ENCODE measurements around the gene HNRNPUL1.
"Not testable (repeated sequence)": the region's sequence is repeated elsewhere in the genome, so short reads cannot be mapped to it uniquely, and the experiment has no call there.

HNRNPUL1 gene

DNA sequence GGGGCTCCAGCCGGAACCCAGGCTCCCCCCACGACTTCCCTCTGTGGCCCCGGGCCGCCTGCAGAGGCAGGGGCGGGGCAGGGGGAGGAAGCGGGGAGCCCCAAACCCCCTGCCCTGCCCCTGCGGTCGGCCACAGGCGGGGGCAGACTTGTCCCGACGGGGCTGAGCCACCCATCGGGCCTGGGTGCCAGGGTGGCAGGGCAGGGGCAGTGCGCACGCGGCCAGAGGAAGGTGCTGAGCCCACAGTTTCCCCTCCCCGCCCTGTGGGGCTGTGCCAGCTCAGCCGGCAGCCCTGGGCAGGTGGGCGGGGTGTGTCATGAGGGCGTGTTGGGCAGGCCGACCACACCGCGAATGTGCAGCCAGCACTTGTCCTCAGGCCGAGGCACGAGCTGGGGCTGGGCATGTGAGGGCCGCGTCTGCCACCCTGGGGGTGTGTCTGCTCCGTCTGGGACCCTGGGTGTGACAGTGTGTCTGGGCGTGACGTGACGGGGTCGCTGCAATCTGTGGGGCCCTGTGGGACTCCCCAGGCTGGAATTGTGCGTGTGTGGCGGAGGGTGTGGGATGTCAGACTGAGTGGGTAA lies 63.5 kb downstream of the HNRNPUL1 start:
- DNase-seq: no peak

DNA sequence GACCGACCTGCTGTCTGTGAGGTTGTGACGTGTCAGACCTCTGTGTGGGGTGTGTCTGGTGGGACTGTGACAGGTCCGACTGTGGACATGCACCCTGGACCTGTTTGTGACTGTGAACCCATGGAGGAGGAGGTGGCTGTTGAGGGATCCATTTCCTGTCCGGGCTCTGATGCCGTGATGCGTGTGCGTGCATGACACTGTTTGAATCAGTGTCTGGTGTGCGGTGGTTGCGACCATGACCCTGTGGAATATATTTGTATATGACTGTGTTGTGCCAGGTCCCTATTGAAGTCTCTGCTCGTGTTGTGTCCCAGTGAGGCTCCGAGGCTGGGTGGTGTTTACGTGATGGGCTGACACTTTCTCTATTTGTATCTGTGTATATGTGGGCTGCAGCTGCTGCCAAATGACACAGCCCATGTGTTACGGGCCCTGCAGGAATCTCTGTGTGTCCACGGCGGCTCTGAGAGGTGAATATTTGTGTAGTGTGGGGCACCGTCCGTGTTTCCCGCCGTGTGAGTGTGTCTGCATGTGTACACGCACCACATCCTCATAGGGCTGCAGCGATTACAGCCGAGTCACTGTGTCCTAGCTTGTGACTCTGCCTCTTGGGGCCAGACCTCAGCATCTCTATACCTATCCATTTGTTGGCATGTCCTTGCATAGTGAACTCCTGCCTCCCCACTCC lies 64.1 kb downstream of the HNRNPUL1 start:
- DNase-seq: no peak

DNA sequence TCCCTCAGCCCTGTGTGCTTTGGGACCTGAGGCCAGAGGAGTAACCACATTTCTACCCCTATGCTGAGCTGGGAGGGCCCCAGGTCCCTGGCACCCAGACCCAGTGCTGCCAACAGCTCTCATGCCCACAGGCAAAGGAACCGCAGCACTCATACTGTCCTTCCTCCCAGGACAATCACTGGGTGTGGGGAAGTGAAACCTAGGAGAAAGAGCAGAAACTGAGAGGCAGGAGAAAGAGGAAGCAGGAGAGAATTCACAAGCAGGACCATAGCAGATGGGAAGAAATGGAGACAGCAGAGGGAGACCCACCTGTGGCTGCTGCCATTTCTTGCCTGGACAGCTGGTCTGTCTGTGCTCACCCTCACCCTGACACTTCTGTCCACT lies 64.7 kb downstream of the HNRNPUL1 start:
- DNase-seq: no peak

DNA sequence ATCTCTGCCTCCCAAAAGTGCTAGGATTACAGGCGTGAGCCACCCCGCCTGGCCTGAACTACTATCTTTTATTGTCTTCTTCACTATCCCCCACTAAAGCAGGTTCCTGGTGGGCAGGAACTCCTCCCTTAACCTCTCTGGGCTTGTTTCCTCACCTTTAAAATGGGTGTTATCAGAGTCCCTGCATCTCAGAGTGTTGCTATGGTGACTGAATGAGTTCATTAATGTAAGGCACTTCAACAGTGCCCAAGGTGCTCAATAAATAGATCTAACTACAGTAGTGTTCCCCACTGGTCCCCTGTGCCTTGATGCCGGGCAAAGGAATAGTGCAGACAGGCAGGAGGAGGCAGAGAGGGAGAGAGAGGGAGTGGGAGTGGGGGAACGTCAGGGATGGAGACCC lies 66.3 kb downstream of the HNRNPUL1 start:
- no peak for DNase-seq

DNA sequence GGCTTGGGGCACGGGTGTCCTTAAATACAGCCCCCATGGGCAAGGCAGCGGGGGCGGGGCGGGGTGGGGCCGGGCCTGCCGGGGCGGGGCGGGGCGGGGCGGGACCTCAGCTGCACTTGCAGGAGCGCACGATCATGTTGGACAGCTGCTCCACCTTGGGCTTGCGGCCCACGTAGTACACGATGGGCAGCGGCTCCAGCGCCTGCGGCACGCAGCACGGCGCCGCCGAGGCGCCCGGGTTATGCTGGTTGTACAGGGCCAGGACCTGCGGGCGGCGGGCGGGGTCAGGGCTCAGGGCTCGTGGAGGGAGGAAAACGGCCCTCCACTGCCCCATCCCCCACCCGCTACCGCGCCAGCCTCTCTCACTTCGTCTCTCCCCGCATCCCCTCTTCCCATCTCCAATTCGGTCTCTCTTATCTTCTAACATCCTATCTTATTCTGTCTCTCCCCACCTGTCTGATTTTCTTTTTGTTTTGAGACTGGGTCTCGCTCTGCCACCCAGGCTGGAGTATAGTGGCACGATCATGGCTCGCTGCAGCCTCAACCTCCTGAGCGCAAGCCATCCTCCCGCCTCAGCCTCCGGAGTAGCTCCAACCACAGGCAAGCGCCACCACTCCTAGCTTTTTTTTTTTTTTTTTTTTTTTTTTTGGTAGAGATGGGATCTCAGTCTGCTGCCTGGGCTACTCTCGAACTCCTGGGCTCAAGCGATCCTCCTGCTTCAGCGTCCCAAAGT lies 66.9 kb downstream of the HNRNPUL1 start:
- DNase-seq: no peak

DNA sequence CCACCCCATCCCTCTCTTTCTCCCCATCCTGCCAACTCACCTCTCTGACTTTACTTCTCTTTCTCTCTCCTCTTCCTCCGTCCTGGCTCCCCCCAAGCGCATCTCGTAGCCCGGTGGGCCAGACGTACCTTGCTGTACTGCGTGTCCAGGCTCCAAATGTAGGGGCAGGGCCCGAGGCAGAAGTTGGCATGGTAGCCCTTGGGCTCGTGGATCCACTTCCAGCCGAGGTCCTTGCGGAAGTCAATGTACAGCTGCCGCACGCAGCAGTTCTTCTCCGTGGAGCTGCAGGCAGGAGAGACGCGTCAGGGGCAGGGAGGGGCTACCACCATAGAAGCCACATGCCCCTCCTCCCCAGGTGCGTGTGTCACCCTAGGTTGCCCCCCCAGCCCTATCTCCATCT lies 67.8 kb downstream of the HNRNPUL1 start:
- no peak for DNase-seq

DNA sequence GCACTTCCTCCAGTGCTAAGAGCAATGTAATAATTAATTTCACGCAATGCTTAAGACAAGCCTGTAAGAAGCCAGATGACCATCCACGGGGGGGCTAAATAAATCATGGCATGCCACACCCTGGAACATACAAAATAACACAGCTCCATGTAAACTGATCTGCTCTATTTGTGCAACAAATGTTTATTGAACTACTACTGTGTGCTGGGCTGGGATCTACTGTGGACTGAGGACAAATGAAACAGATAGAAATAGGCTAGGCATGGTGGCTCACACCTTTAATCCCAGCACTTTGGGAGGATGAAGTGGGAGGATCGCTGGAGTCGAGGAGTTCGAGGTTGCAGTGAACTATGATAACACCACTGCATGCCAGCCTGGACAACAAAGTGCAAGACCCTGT lies 68.3 kb downstream of the HNRNPUL1 start:
- no peak for DNase-seq

DNA sequence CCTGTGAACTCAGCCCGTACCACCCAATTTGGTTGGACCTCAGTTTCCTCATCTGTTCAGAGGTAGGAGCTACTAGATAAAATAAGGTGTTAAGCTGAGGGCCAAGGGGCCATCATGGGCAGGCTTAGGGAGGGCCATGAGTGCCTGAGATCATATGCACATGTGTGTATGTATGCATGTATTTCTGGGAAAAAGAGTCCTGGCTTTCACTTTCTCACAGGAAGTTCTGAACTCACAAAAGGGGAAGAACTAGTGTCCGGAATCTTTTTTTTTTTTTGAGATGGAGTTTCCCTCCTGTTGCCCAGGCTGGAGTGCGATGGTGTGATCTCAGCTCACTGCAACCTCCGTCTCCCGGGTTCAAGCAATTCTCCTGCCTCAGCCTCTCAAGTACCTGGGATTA lies 70.6 kb downstream of the HNRNPUL1 start:
- DNase-seq: no peak

DNA sequence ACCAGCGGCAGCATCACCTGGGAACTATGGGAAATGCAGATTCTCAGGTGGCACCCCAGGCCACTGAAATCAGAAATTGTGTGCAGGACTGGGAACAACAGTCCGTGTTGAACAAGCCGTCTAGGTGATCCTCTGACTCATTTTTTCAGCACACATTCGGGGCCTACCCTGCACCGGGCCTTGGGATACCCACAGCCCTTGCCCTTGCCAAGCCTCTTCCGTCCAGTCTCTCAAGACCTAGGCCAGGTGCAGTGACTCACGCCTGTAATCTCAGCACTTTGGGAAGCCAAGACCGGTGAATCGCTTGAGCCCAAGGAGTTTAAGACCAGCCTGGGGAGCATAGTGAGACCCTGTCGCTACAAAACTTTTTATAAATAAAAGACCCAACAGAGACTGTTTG lies 71.3 kb downstream of the HNRNPUL1 start:
- DNase-seq: no peak

DNA sequence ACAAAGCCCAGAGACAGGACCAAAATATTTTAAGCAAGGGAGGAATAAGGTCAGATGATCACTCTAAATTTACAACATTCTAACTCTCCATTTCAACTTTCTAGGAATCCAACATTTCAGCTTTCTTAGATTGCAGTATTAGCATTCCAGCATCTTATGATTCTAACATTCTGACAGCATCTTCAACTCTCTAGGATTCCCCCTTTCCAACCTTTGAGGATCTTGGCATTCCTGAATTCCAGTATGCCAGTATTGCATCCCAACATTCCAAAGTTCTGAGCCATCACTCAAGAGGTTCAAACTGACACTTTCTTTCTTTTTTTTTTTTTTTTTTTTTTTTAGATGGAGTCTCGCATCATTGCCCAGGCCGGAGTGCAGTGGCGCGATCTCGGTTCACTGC lies 75.8 kb downstream of the HNRNPUL1 start:
- peak; percentile 83 for DNase-seq

DNA sequence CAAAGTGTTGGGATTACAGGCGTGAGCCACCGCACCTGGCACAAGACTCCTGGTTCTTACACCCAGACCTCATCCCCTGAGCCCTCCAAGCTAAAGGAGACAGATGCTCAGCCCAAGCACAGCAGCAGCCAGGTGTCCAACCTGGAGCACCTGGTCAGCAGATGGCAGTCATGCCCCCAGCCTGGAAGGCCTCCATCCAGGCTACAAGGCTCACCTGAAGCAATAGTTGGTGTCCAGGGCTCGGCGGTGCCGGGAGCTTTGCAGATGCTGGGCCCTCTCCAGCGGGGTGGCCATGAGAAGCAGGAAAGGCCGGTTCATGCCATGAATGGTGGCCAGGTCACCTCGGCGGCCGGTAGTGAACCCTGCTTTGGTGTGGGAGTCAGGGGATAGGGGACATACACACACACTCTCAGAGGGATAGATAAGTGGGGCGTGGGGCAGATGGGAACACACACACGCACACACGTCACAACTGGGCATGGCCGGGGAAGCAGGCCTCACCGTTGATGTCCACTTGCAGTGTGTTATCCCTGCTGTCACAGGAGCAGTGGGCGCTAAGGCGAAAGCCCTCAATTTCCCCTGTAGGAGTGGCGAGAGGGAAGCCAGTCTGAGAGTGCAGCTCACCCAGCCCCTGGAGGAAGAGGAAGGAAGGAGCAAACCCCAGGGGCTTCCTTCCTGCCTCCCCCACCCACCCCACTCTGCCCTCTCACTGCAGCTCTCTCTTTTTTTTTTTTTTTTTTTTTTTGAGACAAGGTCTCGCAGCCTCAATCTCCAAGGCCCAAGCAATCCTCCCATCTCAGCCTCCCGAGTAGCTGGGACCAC lies 77.7 kb downstream of the HNRNPUL1 start:
- no peak for DNase-seq

DNA sequence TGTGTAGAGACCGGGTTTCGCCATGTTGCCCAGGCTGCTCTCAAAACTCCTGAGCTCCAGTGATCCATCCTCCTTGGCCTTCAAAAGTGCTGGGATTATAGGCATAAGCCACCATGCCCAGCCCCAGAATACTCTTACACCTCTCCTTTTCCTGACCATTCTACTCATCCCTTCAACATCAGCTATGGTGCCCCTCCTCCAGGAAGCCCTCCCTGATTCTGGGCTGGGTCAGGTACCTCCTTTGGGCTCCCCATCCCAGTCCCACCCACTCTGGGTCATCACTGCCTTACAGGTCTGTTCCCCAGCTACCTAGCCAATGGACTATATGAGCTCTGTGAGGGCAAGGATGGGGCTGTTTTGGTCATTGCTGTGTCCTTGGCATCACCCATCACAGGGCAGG lies 80.0 kb downstream of the HNRNPUL1 start:
- DNase-seq: no peak

DNA sequence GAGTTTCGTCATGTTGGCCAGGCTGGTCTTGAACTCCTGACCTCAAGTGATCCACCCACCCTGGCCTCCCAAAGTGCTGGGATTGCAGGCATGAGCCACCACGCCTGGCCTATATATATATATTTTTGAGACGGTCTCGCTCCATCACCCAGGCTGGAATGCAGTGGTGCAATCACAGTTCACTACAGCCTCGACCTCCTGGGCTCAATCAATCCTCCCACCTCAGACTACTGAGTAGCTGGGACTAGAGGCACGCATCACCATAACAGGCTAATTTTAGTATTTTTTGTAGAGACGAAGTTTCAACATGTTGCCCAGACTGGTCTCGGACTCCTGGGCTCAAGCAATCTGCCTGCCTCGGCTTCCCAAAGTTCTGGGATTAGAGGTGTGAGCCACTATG lies 82.7 kb downstream of the HNRNPUL1 start:
- DNase-seq: not testable (repeated sequence)

DNA sequence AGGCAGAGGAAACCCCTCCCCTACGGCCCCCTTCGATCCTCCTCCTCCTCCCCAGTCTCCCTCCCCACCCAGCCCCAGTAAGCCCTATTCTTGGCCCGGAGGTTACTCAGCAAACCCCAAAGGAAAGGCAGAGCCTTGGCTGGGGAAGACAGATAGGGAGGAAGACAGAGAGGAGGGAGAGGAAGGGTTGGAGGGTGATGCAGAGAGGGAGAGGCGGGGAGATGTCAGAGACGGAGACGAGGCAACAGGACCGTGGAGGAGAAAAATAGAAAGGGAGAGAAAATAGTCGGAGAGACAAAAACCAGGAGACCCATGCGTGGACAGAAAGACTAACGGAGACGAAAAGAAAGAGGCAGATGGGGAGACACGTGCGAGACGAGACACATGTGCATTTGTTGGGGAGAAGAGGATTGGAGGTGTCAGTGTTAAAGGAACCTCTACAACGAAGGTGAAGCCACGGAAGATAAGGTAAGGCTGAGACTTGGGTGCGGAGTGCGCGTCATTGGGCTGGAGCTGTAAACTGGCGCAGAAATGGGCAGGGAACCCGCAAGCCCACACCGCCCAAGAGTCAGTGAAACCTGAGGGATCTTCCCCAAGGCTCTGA lies 86.7 kb downstream of the HNRNPUL1 start:
- DNase-seq: peak; percentile 22

DNA sequence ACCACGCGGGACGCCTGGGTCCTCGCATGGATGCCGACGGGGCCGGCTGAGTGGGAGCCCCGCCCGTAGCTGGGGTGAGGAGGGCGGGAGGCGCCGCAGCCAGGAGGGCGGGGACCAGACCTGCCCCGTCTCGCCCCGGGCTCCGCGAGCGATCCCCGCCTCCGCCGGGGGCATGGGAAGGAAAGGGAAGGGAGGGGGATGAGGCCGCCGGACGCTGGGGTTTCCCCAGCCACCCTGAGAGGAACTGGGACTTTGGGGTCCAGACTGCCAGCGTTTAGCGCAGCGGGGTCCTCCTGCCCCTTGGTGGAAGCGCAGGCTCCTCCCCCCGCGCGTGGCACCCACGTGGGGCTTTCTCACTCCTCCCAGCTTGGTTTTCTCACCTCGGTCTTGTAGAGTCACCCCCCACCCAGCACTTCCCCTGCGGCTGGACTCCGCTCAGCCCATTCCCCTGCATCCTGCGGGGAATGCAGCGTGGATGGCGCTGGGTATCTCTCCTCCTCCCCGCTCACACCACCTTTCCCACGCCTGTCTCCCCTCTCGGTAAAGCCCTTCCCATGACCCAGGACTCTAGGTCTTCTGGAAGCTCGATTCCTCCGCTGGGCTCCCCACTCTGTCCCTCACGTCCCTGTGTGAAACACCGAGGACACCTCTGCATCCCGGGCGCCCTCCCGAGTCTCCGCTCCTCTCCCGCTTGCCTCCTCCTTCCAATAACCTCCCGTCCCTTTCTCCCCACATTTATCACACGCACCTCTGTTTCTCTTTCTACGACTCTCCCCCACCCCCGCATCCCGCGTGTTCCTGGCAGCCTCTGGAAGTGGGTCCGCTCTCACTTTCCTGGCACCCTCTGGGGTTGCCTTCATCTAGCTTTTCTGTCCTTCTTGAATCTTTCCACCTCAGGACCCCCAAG lies 87.4 kb downstream of the HNRNPUL1 start:
- DNase-seq: peak; percentile 40

DNA sequence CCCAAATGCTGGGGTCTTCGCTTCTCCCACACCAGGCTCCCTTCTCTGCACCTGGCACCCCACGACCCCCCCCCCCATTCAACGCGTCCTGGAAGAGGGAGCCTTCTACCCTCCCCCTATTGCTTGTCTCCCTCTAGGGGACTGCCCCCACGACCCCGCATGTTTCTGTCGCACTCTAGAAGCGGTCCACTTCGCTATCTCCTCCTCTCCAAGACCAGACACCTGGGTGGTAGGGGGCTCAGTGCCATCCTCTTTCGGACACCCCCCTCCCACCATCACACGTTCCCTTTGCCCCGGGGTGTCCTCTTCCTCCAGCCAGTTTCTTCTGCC lies 88.1 kb downstream of the HNRNPUL1 start:
- no peak for DNase-seq

DNA sequence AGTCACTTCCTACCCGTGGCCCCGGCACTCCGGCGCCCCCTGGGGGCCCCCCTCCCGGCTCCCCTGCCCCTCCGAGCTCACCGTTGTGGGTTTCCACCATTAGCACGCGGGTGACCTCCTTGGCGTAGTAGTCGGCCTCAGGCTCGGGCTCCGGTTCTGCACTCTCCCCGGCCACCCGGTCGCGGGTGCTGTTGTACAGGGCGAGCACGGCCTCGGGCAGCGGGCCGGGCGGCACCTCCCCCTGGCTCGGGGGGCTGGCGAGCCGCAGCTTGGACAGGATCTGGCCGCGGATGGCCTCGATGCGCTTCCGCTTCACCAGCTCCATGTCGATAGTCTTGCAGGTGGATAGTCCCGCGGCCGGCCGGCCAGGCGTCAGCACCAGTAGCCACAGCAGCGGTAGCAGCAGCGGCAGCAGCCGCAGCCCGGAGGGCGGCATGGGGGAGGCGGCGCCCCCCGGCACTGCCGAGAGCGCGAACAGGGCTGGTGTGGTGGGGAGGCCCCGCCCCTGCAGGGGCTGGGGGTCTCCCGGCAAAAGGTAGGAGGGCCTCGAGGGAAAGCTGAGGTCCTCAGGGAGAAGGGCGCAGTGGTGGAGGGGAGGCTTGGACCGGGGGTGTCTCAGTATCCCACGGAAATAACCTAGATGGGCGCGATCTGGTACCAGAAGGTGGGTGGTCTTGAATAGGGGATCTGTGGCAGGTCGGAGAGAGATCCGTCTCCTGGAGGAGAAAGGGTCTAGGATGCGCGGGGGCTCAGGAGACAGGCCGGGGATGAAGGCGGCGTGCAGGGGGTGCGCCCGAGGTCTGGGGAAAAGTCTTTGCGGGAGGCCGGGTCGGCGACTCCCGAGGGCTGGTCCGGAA lies 88.7 kb downstream of the HNRNPUL1 start:
- peak; percentile 44 for DNase-seq

DNA sequence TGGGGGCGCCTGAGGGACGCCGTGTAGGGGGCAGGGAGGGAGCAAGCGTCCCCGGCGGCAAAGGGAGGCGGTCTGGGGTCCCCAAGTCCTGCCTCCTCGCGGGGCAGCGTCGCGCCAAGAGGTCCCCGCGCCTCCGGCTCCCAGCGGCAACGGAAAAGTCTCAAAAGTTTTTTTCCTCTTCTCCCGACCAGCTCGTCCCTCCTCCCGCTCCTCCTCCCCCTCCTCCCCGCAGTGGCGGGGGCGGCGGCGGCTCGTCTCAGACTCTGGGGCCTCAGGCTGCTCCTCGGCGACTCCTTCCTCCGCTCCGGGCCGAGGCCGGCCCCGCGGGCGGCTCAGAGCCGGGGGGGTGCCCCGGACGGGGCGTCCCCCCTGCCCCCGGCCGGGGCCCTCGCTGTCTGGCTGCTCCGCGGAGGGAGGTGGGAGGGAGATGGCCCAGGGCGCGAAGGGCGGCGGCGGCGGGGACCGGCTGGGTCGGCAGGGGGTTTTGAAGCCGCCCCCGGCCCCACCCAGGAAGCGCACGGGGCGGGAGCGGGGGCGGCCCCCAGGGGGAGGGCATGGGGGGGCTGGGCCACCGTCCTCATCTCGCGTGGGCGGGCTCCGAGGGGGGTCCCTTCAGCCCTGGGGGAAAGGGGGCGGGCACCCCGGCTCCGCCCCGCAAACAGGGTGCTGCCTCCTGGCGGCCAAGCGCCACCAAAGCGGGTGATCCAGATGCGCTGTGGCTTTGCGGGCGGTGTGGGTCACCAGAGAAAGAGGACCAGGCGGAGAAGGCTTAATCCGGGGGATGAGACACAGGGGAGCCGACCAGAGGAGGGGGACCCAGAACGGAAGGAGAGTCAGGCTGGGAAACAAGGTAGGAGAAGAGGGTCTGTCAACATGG lies 89.5 kb downstream of the HNRNPUL1 start, which contains the start of gene TGFB1:
Gene TGFB1 (minus strand): TSS at position 457 of the 877 bp plus-strand sequence. CDS start 878 bp downstream, outside the sequence.
- peak; percentile 91 for DNase-seq

DNA sequence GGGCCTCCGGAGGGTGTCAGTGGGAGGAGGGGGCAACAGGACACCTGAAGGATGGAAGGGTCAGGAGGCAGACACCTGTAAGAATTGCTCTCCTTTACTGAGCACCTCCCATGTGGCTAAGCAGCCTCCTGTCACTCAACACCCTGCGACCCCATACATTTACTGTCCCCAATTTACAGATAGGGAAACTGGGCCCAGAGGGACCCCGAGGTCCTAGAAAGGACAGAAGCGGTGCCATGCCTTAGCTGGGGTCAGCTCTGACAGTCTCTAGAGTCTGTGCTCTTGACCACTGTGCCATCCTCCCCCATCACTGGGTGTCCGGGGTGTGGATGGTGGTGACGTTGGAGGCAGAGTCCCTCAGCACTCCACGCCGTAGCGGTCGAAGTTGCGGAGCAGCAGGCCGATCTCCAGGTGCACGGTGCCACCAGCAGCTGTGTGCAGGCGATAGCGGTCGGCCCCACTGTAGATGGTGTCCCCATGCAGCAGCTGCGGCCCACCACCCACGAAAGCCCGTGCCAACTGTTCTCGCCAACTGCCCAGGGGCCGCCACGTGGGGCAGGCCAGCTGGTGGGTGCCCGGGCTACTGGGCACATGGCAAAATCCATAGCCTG lies 90.3 kb downstream of the HNRNPUL1 start:
- no peak for DNase-seq
